Measurements from ENCODE around the gene SIGLECL1.

- TF ChIP-seq CTCF (IDR thresholded peaks at IDR 0.05) (no peak), POLR2AphosphoS5 (IDR thresholded peaks at IDR 0.05) (no peak)
Observed at GRCh38 chr19:51210191-51210784, 40.6 kb upstream of the SIGLECL1 start.

Measured in gastroesophageal sphincter (tissue), 3 donors.